ENCODE results near the gene FLOT1.

Gene FLOT1

DNA sequence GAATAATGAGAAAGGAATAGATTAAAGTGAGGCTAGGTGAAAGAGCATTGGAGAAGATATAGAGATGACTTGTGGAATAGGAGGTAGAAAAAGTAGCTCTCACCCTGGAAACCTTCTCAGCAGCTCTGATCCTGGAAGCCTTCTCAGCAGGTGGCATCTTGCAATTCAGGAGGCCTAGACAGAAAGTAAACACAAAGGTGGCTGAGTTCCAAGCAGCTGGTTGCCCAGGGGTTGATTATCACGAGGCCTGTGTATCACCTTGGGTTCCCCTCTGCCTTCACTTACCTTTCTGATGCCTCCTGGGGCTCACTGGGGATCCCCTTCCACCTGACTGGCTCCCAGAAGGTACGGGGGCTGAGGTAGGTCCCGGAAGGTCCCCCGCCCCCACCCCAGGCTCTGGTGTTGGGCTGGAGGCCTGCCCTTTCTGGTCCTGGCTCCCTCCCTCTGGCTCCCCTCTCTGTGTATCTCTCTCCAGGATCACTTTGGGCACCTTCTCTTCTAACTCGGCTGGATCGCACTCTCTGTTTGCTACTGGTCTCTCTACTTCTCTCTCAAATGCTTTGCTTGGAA, 35.1 kb downstream of the FLOT1 start (continued):
- TF ChIP-seq, protein P1, sequence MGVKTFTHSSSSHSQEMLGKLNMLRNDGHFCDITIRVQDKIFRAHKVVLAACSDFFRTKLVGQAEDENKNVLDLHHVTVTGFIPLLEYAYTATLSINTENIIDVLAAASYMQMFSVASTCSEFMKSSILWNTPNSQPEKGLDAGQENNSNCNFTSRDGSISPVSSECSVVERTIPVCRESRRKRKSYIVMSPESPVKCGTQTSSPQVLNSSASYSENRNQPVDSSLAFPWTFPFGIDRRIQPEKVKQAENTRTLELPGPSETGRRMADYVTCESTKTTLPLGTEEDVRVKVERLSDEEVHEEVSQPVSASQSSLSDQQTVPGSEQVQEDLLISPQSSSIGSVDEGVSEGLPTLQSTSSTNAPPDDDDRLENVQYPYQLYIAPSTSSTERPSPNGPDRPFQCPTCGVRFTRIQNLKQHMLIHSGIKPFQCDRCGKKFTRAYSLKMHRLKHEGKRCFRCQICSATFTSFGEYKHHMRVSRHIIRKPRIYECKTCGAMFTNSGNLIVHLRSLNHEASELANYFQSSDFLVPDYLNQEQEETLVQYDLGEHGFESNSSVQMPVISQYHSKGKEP (tag by site-specific recombination; IDR thresholded peaks at IDR 0.05), result peak; percentile 87
- TF ChIP-seq ZBTB48 (tag by site-specific recombination; IDR thresholded peaks at IDR 0.05) (peak; percentile 42; the same call in 1 of the 2 replicates), ZNF138 (tag by site-specific recombination; IDR thresholded peaks at IDR 0.05; ENCODE audit: borderline replicate concordance) (no peak), ZFP37 (tag by site-specific recombination; IDR thresholded peaks at IDR 0.05) (no peak), ZNF404 (tag by site-specific recombination; IDR thresholded peaks at IDR 0.05) (no peak), ZNF549 (tag by site-specific recombination; IDR thresholded peaks at IDR 0.05) (no peak), MZF1 (tag by site-specific recombination; IDR thresholded peaks at IDR 0.05; ENCODE audit: borderline replicate concordance) (peak; percentile 40), ZNF433 (tag by site-specific recombination; IDR thresholded peaks at IDR 0.05; ENCODE audit: low read depth) (no peak), ZNF16 (tag by site-specific recombination; IDR thresholded peaks at IDR 0.05; ENCODE audit: low read depth) (no peak)
- TF ChIP-seq, protein P2, sequence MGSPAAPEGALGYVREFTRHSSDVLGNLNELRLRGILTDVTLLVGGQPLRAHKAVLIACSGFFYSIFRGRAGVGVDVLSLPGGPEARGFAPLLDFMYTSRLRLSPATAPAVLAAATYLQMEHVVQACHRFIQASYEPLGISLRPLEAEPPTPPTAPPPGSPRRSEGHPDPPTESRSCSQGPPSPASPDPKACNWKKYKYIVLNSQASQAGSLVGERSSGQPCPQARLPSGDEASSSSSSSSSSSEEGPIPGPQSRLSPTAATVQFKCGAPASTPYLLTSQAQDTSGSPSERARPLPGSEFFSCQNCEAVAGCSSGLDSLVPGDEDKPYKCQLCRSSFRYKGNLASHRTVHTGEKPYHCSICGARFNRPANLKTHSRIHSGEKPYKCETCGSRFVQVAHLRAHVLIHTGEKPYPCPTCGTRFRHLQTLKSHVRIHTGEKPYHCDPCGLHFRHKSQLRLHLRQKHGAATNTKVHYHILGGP (tag by site-specific recombination; IDR thresholded peaks at IDR 0.05), result peak; percentile 62; the same call in 1 of the 2 replicates
- TF ChIP-seq, protein P3, sequence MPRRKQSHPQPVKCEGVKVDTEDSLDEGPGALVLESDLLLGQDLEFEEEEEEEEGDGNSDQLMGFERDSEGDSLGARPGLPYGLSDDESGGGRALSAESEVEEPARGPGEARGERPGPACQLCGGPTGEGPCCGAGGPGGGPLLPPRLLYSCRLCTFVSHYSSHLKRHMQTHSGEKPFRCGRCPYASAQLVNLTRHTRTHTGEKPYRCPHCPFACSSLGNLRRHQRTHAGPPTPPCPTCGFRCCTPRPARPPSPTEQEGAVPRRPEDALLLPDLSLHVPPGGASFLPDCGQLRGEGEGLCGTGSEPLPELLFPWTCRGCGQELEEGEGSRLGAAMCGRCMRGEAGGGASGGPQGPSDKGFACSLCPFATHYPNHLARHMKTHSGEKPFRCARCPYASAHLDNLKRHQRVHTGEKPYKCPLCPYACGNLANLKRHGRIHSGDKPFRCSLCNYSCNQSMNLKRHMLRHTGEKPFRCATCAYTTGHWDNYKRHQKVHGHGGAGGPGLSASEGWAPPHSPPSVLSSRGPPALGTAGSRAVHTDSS (tag by site-specific recombination; IDR thresholded peaks at IDR 0.05), result no peak
- TF ChIP-seq, protein P4, sequence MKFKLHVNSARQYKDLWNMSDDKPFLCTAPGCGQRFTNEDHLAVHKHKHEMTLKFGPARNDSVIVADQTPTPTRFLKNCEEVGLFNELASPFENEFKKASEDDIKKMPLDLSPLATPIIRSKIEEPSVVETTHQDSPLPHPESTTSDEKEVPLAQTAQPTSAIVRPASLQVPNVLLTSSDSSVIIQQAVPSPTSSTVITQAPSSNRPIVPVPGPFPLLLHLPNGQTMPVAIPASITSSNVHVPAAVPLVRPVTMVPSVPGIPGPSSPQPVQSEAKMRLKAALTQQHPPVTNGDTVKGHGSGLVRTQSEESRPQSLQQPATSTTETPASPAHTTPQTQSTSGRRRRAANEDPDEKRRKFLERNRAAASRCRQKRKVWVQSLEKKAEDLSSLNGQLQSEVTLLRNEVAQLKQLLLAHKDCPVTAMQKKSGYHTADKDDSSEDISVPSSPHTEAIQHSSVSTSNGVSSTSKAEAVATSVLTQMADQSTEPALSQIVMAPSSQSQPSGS (tag by site-specific recombination; IDR thresholded peaks at IDR 0.05; ENCODE audit: low read depth), result no peak
- TF ChIP-seq, protein P5, sequence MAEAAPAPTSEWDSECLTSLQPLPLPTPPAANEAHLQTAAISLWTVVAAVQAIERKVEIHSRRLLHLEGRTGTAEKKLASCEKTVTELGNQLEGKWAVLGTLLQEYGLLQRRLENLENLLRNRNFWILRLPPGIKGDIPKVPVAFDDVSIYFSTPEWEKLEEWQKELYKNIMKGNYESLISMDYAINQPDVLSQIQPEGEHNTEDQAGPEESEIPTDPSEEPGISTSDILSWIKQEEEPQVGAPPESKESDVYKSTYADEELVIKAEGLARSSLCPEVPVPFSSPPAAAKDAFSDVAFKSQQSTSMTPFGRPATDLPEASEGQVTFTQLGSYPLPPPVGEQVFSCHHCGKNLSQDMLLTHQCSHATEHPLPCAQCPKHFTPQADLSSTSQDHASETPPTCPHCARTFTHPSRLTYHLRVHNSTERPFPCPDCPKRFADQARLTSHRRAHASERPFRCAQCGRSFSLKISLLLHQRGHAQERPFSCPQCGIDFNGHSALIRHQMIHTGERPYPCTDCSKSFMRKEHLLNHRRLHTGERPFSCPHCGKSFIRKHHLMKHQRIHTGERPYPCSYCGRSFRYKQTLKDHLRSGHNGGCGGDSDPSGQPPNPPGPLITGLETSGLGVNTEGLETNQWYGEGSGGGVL (tag by site-specific recombination; IDR thresholded peaks at IDR 0.05), result peak; percentile 26; the same call in 1 of the 2 replicates
- TF ChIP-seq, protein P6, sequence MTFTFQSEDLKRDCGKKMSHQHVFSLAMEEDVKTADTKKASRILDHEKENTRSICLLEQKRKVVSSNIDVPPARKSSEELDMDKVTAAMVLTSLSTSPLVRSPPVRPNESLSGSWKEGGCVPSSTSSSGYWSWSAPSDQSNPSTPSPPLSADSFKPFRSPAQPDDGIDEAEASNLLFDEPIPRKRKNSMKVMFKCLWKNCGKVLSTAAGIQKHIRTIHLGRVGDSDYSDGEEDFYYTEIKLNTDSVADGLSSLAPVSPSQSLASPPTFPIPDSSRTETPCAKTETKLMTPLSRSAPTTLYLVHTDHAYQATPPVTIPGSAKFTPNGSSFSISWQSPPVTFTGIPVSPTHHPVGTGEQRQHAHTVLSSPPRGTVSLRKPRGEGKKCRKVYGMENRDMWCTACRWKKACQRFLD (tag by site-specific recombination; IDR thresholded peaks at IDR 0.05), result no peak

DNA sequence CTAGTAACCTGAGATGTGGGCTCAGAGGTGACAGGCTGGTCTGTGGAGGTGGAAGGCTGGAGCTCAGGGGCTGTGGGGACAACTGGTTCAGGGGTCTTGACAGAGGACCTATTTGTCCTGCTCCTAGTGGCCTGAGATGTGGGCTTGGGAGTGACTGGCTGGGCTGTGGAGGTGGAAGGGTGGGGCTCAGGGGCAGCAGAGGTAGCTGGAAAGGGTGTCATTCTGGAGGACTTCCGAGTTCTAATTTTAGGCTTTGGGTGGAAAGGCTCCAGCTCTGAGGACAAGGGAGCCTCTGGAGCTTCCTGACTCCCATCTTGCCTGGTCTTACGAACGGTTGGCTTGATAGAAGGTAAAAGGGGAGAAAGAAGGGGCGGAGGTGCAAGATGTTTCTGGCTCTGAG, 36.9 kb downstream of the FLOT1 start:
- H3K27ac ChIP-seq (ENCODE audit: extremely low read depth, low read depth, low read length), result no peak overlapping the region
- peaks cover 17% of the 10 kb centered on the region for H3K4me1 ChIP-seq (ENCODE audit: control insufficient read depth, insufficient read depth, low read length)
- H3K4me3 ChIP-seq (ENCODE audit: low read depth, low read length), result no peak overlapping the region
- ChIA-PET POLR2A (interaction anchor here (0.7 to 3.3 kb wide), 5 partner anchors 10 to 90 kb away, joined by 3 to 36 read pairs (median 15); partner anchors contain the start of genes MDC1 and NRM), CTCF (interaction anchor here (1.0 to 1.2 kb wide), 2 partner anchors 17 to 27 kb away, joined by 4 to 12 read pairs; no protein-coding TSS in a partner anchor)
- H3K36me3 ChIP-seq (ENCODE audit: control insufficient read depth in 2 of 2, insufficient read depth in 1 of 2, low read length in 2 of 2), result peaks cover 64 to 85% of the 10 kb centered on the region in 2 experiments
- no peaks in the 10 kb centered on the region for H3K9me3 ChIP-seq (ENCODE audit: control insufficient read depth, insufficient read depth, low read depth, low read length)
- TF ChIP-seq GLIS2 (tag by site-specific recombination; IDR thresholded peaks at IDR 0.05) (no peak), ZNF785 (tag by site-specific recombination; IDR thresholded peaks at IDR 0.05) (no peak), ZNF121 (tag by site-specific recombination; IDR thresholded peaks at IDR 0.05) (no peak), ZFP69B (tag by site-specific recombination; IDR thresholded peaks at IDR 0.05) (no peak), ZNF658 (tag by site-specific recombination; IDR thresholded peaks at IDR 0.05) (no peak), TRIM28 (IDR thresholded peaks at IDR 0.05; ENCODE audit: borderline replicate concordance, low read length) (no peak), ZNF223 (tag by site-specific recombination; IDR thresholded peaks at IDR 0.05) (no peak), ZIC2 (tag by site-specific recombination; IDR thresholded peaks at IDR 0.05) (no peak), ZNF266 (tag by site-specific recombination; IDR thresholded peaks at IDR 0.05; ENCODE audit: low read depth) (no peak)
- TF ChIP-seq, protein P7, sequence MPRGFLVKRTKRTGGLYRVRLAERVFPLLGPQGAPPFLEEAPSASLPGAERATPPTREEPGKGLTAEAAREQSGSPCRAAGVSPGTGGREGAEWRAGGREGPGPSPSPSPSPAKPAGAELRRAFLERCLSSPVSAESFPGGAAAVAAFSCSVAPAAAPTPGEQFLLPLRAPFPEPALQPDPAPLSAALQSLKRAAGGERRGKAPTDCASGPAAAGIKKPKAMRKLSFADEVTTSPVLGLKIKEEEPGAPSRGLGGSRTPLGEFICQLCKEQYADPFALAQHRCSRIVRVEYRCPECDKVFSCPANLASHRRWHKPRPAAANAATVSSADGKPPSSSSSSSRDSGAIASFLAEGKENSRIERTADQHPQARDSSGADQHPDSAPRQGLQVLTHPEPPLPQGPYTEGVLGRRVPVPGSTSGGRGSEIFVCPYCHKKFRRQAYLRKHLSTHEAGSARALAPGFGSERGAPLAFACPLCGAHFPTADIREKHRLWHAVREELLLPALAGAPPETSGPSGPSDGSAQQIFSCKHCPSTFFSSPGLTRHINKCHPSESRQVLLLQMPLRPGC (tag by site-specific recombination; IDR thresholded peaks at IDR 0.05), result no peak
- TF ChIP-seq, protein P8, sequence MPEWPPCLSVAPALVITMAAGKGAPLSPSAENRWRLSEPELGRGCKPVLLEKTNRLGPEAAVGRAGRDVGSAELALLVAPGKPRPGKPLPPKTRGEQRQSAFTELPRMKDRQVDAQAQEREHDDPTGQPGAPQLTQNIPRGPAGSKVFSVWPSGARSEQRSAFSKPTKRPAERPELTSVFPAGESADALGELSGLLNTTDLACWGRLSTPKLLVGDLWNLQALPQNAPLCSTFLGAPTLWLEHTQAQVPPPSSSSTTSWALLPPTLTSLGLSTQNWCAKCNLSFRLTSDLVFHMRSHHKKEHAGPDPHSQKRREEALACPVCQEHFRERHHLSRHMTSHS (tag by site-specific recombination; IDR thresholded peaks at IDR 0.05), result no peak
